HL-60 (cell line): ENCODE data around the gene ROBO1.

Experiments used
- CTCF ChIP-seq: IDR thresholded peaks from one replicate; pipeline ENCODE4 v1.5.1; 2011; ENCODE audit warnings: low read length, control low read depth, inconsistent platforms; ENCODE audit not compliant: insufficient read depth
- GABPA ChIP-seq: IDR thresholded peaks from 2 replicates; pipeline ENCODE4 v1.6.1; 2012; ENCODE audit warnings: low read depth
- POLR2AphosphoS5 ChIP-seq: IDR thresholded peaks from 2 replicates; pipeline ENCODE4 v1.6.1; 2012; ENCODE audit warnings: low read depth
- SPI1 ChIP-seq: IDR thresholded peaks from 2 replicates; pipeline ENCODE4 v1.6.1; 2012; ENCODE audit warnings: low read depth, mild to moderate bottlenecking, borderline replicate concordance
- TF ChIP-seq, protein P1 (sequence below): IDR thresholded peaks from 2 replicates; pipeline ENCODE4 v1.6.1; 2012; ENCODE audit warnings: low read depth; ENCODE audit not compliant: insufficient replicate concordance

GRCh38 chr3:78887029-78887428, 880.8 kb downstream of the ROBO1 start:
- TF ChIP-seq CTCF, result no peak
- no peak for TF ChIP-seq SPI1
- TF ChIP-seq, protein P1, sequence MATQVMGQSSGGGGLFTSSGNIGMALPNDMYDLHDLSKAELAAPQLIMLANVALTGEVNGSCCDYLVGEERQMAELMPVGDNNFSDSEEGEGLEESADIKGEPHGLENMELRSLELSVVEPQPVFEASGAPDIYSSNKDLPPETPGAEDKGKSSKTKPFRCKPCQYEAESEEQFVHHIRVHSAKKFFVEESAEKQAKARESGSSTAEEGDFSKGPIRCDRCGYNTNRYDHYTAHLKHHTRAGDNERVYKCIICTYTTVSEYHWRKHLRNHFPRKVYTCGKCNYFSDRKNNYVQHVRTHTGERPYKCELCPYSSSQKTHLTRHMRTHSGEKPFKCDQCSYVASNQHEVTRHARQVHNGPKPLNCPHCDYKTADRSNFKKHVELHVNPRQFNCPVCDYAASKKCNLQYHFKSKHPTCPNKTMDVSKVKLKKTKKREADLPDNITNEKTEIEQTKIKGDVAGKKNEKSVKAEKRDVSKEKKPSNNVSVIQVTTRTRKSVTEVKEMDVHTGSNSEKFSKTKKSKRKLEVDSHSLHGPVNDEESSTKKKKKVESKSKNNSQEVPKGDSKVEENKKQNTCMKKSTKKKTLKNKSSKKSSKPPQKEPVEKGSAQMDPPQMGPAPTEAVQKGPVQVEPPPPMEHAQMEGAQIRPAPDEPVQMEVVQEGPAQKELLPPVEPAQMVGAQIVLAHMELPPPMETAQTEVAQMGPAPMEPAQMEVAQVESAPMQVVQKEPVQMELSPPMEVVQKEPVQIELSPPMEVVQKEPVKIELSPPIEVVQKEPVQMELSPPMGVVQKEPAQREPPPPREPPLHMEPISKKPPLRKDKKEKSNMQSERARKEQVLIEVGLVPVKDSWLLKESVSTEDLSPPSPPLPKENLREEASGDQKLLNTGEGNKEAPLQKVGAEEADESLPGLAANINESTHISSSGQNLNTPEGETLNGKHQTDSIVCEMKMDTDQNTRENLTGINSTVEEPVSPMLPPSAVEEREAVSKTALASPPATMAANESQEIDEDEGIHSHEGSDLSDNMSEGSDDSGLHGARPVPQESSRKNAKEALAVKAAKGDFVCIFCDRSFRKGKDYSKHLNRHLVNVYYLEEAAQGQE, result no peak
- no peak for TF ChIP-seq GABPA
- no peak for TF ChIP-seq POLR2AphosphoS5
